Measurements from ENCODE around the gene RBM20. TPM values are rescaled to one million over a fixed set of nuclear protein-coding genes. Genes with fewer than 3 reads are reported as not detected.
A peak's percentile ranks its signal among the peaks of the same experiment; 100 is the strongest.

Gene RBM20
- total and polyA plus RNA-seq, 10 of the 15 experiments (the other 5 are each of a cell fraction or from before 2014, with no cell fraction given): 0.04 to 0.26 (median 0.15) TPM

DNA sequence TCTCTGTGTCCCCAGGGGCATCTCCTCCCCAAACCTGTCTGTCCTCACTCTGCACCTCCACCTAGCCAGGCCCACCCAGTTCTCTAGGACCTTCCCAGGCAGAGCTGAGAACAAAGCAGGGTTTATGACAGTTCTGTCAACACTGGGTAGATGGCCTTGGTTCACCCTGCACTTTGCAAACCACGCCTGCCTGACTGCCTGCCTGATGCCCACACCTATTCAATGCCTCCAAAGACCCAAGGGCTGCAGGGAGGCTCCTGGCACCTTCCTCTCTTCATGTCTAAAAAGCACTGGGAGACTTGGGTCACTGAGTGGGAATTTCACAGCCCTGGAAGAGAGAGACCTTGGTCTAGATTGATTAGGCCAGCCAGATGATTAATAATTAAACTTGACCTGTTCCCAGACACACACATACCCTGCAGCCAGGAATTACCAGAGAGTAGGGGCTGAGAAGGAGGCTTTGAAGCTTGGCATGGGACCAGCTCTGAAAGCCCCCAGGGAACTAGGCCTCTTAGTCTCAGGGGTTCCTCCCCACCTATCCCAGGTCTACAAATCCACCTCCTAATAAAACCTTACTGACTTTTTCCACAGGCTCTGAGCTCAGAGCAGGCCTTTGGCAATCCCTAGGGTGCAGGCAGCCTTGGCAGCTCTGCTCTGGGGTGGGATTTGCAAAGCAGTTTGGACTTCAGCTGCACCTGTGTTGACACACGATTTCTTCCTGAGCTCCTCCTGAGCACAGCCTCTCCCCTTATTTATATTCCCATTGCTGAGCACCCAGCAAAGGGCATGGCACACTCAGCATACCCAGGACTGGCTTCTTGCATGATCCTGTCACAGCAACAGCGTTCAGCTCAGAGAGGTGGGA lies 201.9 kb downstream of the RBM20 start:
- Histone ChIP-seq H3K9me3 (replicated peaks; ENCODE audit: control insufficient read depth, insufficient read depth, low read length) (no peaks in the 10 kb centered on the region), H3K36me3 (ENCODE audit: control insufficient read depth in 2 of 2, insufficient read depth in 2 of 2, low read length in 1 of 2) (no peaks in the 10 kb centered on the region), H3K4me3 (no peak overlapping the region), H3K4me1 (ENCODE audit: control insufficient read depth, insufficient read depth, low read length) (peaks cover 67% of the 10 kb centered on the region), H3K79me2 (ENCODE audit: control insufficient read depth, insufficient read depth, low read length) (peaks cover 10% of the 10 kb centered on the region), H2AFZ (ENCODE audit: control insufficient read depth, low read depth, low read length) (no peak overlapping the region), H3K9ac (ENCODE audit: control insufficient read depth, insufficient read depth, low read length) (no peak overlapping the region), H3K27me3 (replicated peaks in 1 of 2; ENCODE audit: control insufficient read depth in 2 of 2, insufficient read depth in 2 of 2, low read length in 1 of 2) (no peaks in the 10 kb centered on the region), H3K27ac (ENCODE audit: control insufficient read depth, insufficient read depth) (0 out of 2 replicates have a peak overlapping the region, but pooled peaks have one; percentile 20), H3K4me2 (ENCODE audit: control insufficient read depth, insufficient read depth) (no peak overlapping the region), H4K20me1 (ENCODE audit: control insufficient read depth, insufficient read depth) (no peaks in the 10 kb centered on the region)
- WGBS (ENCODE audit: insufficient coverage, insufficient replicate concordance, low lambda C conversion rate, missing lambda C conversion rate): 81% methylated on average over 3 of the region's 3 CpGs
- FAIRE-seq (no peak), DNase-seq (ENCODE audit: low read depth, low spot score) (no peak), ATAC-seq (peak; percentile 3; the same call in 1 of the 3 replicates)
- RAD21 ChIA-PET (ENCODE audit: unreplicated experiment): interaction anchor here (0.7 to 7.3 kb wide), 15 partner anchors 9 to 98 kb away, joined by 3 to 153 read pairs (median 4); partner anchors contain the start of gene PDCD4
- intact Hi-C loops (cut with micrococcal nuclease; ENCODE audit: unreplicated experiment): no loop called here
- TF ChIP-seq IKZF2 (IDR thresholded peaks at IDR 0.05): peak in 1 of 2 experiments; percentile 9; a peak in 1 of 4 replicates
- TF ChIP-seq SKIL (IDR thresholded peaks at IDR 0.05; ENCODE audit: low read depth, poor library complexity, severe bottlenecking): no peak
- no peak for TF ChIP-seq RFX5 (IDR thresholded peaks at IDR 0.05; ENCODE audit: low read depth, low read length)
- TF ChIP-seq MEF2B (IDR thresholded peaks at IDR 0.05; ENCODE audit: partially characterized antibody, poor library complexity, severe bottlenecking): peak; percentile 92
- TF ChIP-seq HCFC1 (IDR thresholded peaks at IDR 0.05; ENCODE audit: low read length): no peak
- TF ChIP-seq PBX3 (IDR thresholded peaks at IDR 0.05; ENCODE audit: insufficient replicate concordance, low read depth, low read length): no peak
- 0 out of 2 replicates have a peak, but pooled peaks have one; percentile 40 for TF ChIP-seq ZNF687 (IDR thresholded peaks at IDR 0.05)
- POLR2A ChIA-PET: interaction anchor here (0.5 to 7.4 kb wide), 15 partner anchors 9 to 1482 kb away, joined by 3 to 145 read pairs (median 5); partner anchors contain the start of gene PDCD4
- SMC1A ChIA-PET (ENCODE audit: uncharacterized antibody, unreplicated experiment): interaction anchor here (0.8 to 12.5 kb wide), 18 partner anchors 9 to 96 kb away, joined by 3 to 188 read pairs (median 6); partner anchors contain the start of genes BBIP1 and PDCD4
- BruUV-seq (replicated peaks): no TSS peak
- in situ Hi-C loops (cut with MboI): no loop called here
- CTCF ChIA-PET: interaction anchor here (0.9 to 6.8 kb wide), 7 partner anchors 13 to 47 kb away, joined by 3 to 70 read pairs (median 6); no protein-coding TSS in a partner anchor

All from GM12878 (cell line).